GM12878 (cell line): ENCODE results near the gene GPR141. TPM values are rescaled to one million over a fixed set of nuclear protein-coding genes. Genes with fewer than 3 reads are reported as not detected.

Experiments
- ATAC-seq: fragments of 200-7000 bp; cut with Tn5 transposase; 3 replicates; pipeline ENCODE4 v1.9.1; 2020; ENCODE audit warnings: mild to moderate bottlenecking, moderate library complexity
- BruUV-seq: library from RNA; stranded (reverse); fragments of 400-500 nt; replicated peaks from 2 replicates; lab custom pipeline; 2021; lab: Mats Ljungman, UMichigan
- CTCF ChIA-PET: fragments of 300-600 bp; sonication (Branson Sonifier 250); formaldehyde crosslinking; extraction: SDS; loops from one replicate; lab custom pipeline; 2021; ENCODE audit warnings: inconsistent platforms; lab: Yijun Ruan, JAX
- POLR2A ChIA-PET: fragments of 350-600 bp; formaldehyde crosslinking; extraction: SDS; loops from one replicate; lab custom pipeline; 2021; ENCODE audit warnings: inconsistent platforms; lab: Charles Lee
- RAD21 ChIA-PET: fragments of 300-600 bp; sonication (Branson Sonifier 250); formaldehyde crosslinking; loops from one replicate; lab custom pipeline; 2023; ENCODE audit warnings: antibody characterized with exemption; ENCODE audit not compliant: unreplicated experiment; lab: Charles Lee
- SMC1A ChIA-PET: fragments of 300-600 bp; sonication (Branson Sonifier 250); formaldehyde crosslinking; loops from one replicate; lab custom pipeline; 2023; ENCODE audit not compliant: unreplicated experiment, uncharacterized antibody; lab: Charles Lee
- DNase-seq: peaks from one replicate; pipeline ENCODE4 v3.0.0-alpha.2; 2011; ENCODE audit warnings: low read depth, low spot score
- FAIRE-seq: peaks from 3 replicates; lab custom pipeline; 2011; peaks lifted over from hg19 to GRCh38; lab: Jason Lieb, UNC
- H2AFZ ChIP-seq: 2 replicates; pipeline ENCODE4 v1.6.0; 2011; ENCODE audit warnings: low read depth, low read length, control low read depth; ENCODE audit not compliant: control insufficient read depth
- H3K27ac ChIP-seq: 2 replicates; pipeline ENCODE4 v1.5.1; 2011; ENCODE audit warnings: control low read depth; ENCODE audit not compliant: control insufficient read depth, insufficient read depth
- H3K27me3 ChIP-seq, 2 experiments: replicated peaks in 1 of 2; 2 replicates each; pipeline versions ENCODE4 v1.6.0 to v1.6.1; 2011; ENCODE audit warnings: low read length in 1 of 2; ENCODE audit not compliant: control insufficient read depth in 2 of 2, insufficient read depth in 2 of 2
- H3K36me3 ChIP-seq, 2 experiments: 2 replicates each; pipeline ENCODE4 v1.5.1; 2011; ENCODE audit warnings: low read length in 1 of 2; ENCODE audit not compliant: control insufficient read depth in 2 of 2, insufficient read depth in 2 of 2
- H3K4me1 ChIP-seq: 2 replicates; pipeline ENCODE4 v1.6.1; 2011; ENCODE audit warnings: mild to moderate bottlenecking, low read length, moderate library complexity, mixed read lengths; ENCODE audit not compliant: control insufficient read depth, insufficient read depth
- H3K4me2 ChIP-seq: 2 replicates; pipeline ENCODE4 v1.6.0; 2011; ENCODE audit warnings: control low read depth; ENCODE audit not compliant: control insufficient read depth, insufficient read depth
- H3K4me3 ChIP-seq: fragments of 200-600 bp; sonication (generic); 2 replicates; pipeline ENCODE4 v1.5.1; 2016
- H3K79me2 ChIP-seq: 2 replicates; pipeline ENCODE4 v1.6.0; 2011; ENCODE audit warnings: low read length; ENCODE audit not compliant: control insufficient read depth, insufficient read depth
- H3K9ac ChIP-seq: 2 replicates; pipeline ENCODE4 v1.8.0; 2011; ENCODE audit warnings: low read length, control low read depth, mixed read lengths; ENCODE audit not compliant: control insufficient read depth, insufficient read depth
- H3K9me3 ChIP-seq: replicated peaks from 3 replicates; pipeline ENCODE4 v1.5.1; 2011; ENCODE audit warnings: mild to moderate bottlenecking, low read length; ENCODE audit not compliant: control insufficient read depth, insufficient read depth
- H4K20me1 ChIP-seq: 2 replicates; pipeline ENCODE4 v1.6.0; 2011; ENCODE audit not compliant: control insufficient read depth, insufficient read depth
- CREB1 ChIP-seq: IDR thresholded peaks from 2 replicates; pipeline ENCODE4 v1.6.1; 2012; ENCODE audit warnings: low read depth, mild to moderate bottlenecking, inconsistent platforms
- HCFC1 ChIP-seq: fragments of 150-350 bp; IDR thresholded peaks from 2 replicates; pipeline ENCODE4 v1.6.1; 2014; ENCODE audit warnings: low read length
- HDGF ChIP-seq: fragments of 450-650 bp; IDR thresholded peaks from 2 replicates; pipeline ENCODE4 v1.6.1; 2016; ENCODE audit warnings: antibody characterized with exemption
- IKZF1 ChIP-seq: fragments of 450-650 bp; conservative IDR thresholded peaks from 2 replicates; pipeline ENCODE4 v1.6.1; 2017; ENCODE audit warnings: antibody characterized with exemption, mild to moderate bottlenecking
- MTA2 ChIP-seq: fragments of 450-650 bp; IDR thresholded peaks from 2 replicates; pipeline ENCODE4 v1.6.1; 2016; ENCODE audit warnings: low read depth, mild to moderate bottlenecking, moderate library complexity
- NFYA ChIP-seq: IDR thresholded peaks from 2 replicates; pipeline ENCODE4 v1.6.1; 2011; ENCODE audit warnings: low read depth, mild to moderate bottlenecking, low read length, improper control_type of control experiment, borderline replicate concordance
- NR2F1 ChIP-seq: fragments of 450-650 bp; conservative IDR thresholded peaks from 2 replicates; pipeline ENCODE4 v1.6.1; 2017; ENCODE audit warnings: mild to moderate bottlenecking
- NRF1 ChIP-seq: conservative IDR thresholded peaks from 2 replicates; pipeline ENCODE4 v1.6.1; 2011; ENCODE audit warnings: mild to moderate bottlenecking, low read depth, low read length, improper control_type of control experiment
- POLR2AphosphoS2 ChIP-seq: IDR thresholded peaks from 2 replicates; pipeline ENCODE4 v1.6.1; 2011; ENCODE audit warnings: low read depth, mild to moderate bottlenecking, low read length, improper control_type of control experiment, moderate library complexity
- POLR2AphosphoS5 ChIP-seq: IDR thresholded peaks from 2 replicates; pipeline ENCODE4 v1.6.1; 2011; ENCODE audit warnings: mild to moderate bottlenecking, low read length, inconsistent platforms
- RBBP5 ChIP-seq: fragments of 200-600 bp; sonication (generic); conservative IDR thresholded peaks from 2 replicates; pipeline ENCODE4 v1.6.1; 2016
- RFX5 ChIP-seq: IDR thresholded peaks from 2 replicates; pipeline ENCODE4 v1.6.1; 2011; ENCODE audit warnings: low read depth, low read length, improper control_type of control experiment
- SIN3A ChIP-seq: IDR thresholded peaks from 2 replicates; pipeline ENCODE4 v1.6.1; 2012; ENCODE audit warnings: low read depth, low read length, improper control_type of control experiment
- SKIL ChIP-seq: fragments of 450-650 bp; IDR thresholded peaks from 2 replicates; pipeline ENCODE4 v1.6.1; 2017; ENCODE audit warnings: mild to moderate bottlenecking, low read depth, inconsistent platforms; ENCODE audit not compliant: poor library complexity, severe bottlenecking
- SMAD5 ChIP-seq: IDR thresholded peaks from 2 replicates; pipeline ENCODE4 v1.6.1; 2016; ENCODE audit warnings: antibody characterized with exemption, low read depth
- SMARCA5 ChIP-seq: fragments of 450-650 bp; IDR thresholded peaks from 2 replicates; pipeline ENCODE4 v1.6.1; 2017; ENCODE audit warnings: mild to moderate bottlenecking
- ZBTB4 ChIP-seq: fragments of 450-650 bp; formaldehyde crosslinking; IDR thresholded peaks from 2 replicates; pipeline ENCODE4 v1.4.0; 2022; ENCODE audit warnings: mild to moderate bottlenecking, moderate library complexity
- WGBS: methylation state at CpG from one replicate; pipeline ENCODE4 v1.1.6; 2016; ENCODE audit warnings: low lambda C conversion rate; ENCODE audit not compliant: insufficient replicate concordance, insufficient coverage; ENCODE audit errors: missing lambda C conversion rate; 5-methylcytosine and 5-hydroxymethylcytosine counted together
- in situ Hi-C: fragments of 300-500 bp; cut with MboI; formaldehyde crosslinking; loops from 9 replicates; pipeline ENCODE4 v1.14.3; 2018; ENCODE audit warnings: mixed read lengths
- intact Hi-C: fragments of 100-400 bp; cut with micrococcal nuclease; formaldehyde crosslinking; loops from one replicate; pipeline ENCODE4 v1.14.2; 2022; ENCODE audit not compliant: unreplicated experiment
- polyA plus RNA-seq, 11 experiments: library from polyadenylated mRNA; depleted of rRNA in 4 of 11; unstranded in 6 of 11; stranded (reverse) in 5 of 11; fragments of >200 nt; fragmentation: Nextera tagmentation in 4 of 11; fragmentation: Illumina TruSeq in 1 of 11; extraction: Ambion mirVana in 4 of 11; extraction: Trizol in 1 of 11; gene quantifications; 1 replicate in 1 of 11; 2 replicates in 10 of 11; pipeline versions ENCODE4 v1.2.1 to v1.2.3, GENCODE V29; 2011 to 2016; ENCODE audit warnings: inconsistent platforms in 2 of 11, missing spikeins in 2 of 11, low read depth in 1 of 11
- total RNA-seq, 4 experiments: library from RNA; depleted of rRNA in 3 of 4; stranded (reverse); fragments of >200 nt in 3 of 4; fragmentation: Illumina TruSeq in 1 of 4; extraction: Trizol in 1 of 4; gene quantifications; 2 replicates each; pipeline versions ENCODE4 v1.2.1 to v1.2.3, GENCODE V29; 2013 to 2021

Gene GPR141
- total and polyA plus RNA-seq, 10 of the 15 experiments (the other 5 are each of a cell fraction or from before 2014, with no cell fraction given) = 0.56 to 3.9 (median 1.2) TPM

GRCh38 chr7:37657816-37658215 lies 25.8 kb upstream of the GPR141 start (continued):
- no peak for TF ChIP-seq RBBP5
- TF ChIP-seq CREB1 = no peak

GRCh38 chr7:37659971-37660565 lies 23.5 kb upstream of the GPR141 start:
- in situ Hi-C loops = no loop called here
- Histone ChIP-seq H3K4me3 (no peak overlapping the region), H3K4me2 (no peak overlapping the region), H4K20me1 (no peaks in the 10 kb centered on the region), H3K36me3 (no peaks in the 10 kb centered on the region), H3K9me3 (peaks cover 2% of the 10 kb centered on the region), H3K4me1 (peaks cover 12% of the 10 kb centered on the region), H3K27me3 (no peaks in the 10 kb centered on the region), H3K79me2 (no peaks in the 10 kb centered on the region), H2AFZ (no peak overlapping the region), H3K9ac (no peak overlapping the region), H3K27ac (no peak overlapping the region)
- ChIA-PET CTCF (no interaction called here), RAD21 (no interaction called here), POLR2A (no interaction called here), SMC1A (no interaction called here)
- no TSS peak for BruUV-seq
- FAIRE-seq (no peak), ATAC-seq (no peak), DNase-seq (no peak)
- intact Hi-C loops = no loop called here
- WGBS = 54% methylated on average over 2 of the region's 2 CpGs
- TF ChIP-seq SMARCA5 (no peak), HDGF (no peak), NR2F1 (no peak), POLR2AphosphoS2 (no peak), SKIL (no peak), IKZF1 (no peak), MTA2 (no peak), NRF1 (no peak), POLR2AphosphoS5 (no peak), SIN3A (no peak), ZBTB4 (no peak), HCFC1 (no peak), NFYA (no peak), SMAD5 (no peak), RFX5 (no peak)
